ENCODE results near the gene INTS7.

GRCh38 chr1:211967704-211968103 lies 67.7 kb downstream of the INTS7 start:
- TF ChIP-seq CTCF (optimal IDR thresholded peaks at IDR 0.05 in 1 of 3, IDR thresholded peaks at IDR 0.05 in 1 of 3, conservative IDR thresholded peaks at IDR 0.05 in 1 of 3; ENCODE audit: extremely low read depth in 1 of 3, insufficient read depth in 2 of 3, low read length in 3 of 3): no peak
- no peak for TF ChIP-seq EZH2 (IDR thresholded peaks at IDR 0.05; ENCODE audit: low read length)
